Activated CD4-positive, alpha-beta T cell treated with anti-CD3 and anti-CD28 coated beads, Interleukin-2, amount 50 U/mL, for 16 hours (primary cell): ENCODE data around the gene ZNF497.
"Not testable (repeated sequence)": the region's sequence is repeated elsewhere in the genome, so short reads cannot be mapped to it uniquely, and the experiment has no call there.

ENCODE experiments used
- DNase-seq: peaks from one replicate; pipeline ENCODE4 v3.0.0-alpha.2; 2020

ZNF497 gene

GRCh38 chr19:58366585-58367430 lies 4.3 kb upstream of the ZNF497 start:
- DNase-seq = no peak

- no peak for DNase-seq
Observed at GRCh38 chr19:58364146-58364545, 1.6 kb upstream of the ZNF497 start.

DNA sequence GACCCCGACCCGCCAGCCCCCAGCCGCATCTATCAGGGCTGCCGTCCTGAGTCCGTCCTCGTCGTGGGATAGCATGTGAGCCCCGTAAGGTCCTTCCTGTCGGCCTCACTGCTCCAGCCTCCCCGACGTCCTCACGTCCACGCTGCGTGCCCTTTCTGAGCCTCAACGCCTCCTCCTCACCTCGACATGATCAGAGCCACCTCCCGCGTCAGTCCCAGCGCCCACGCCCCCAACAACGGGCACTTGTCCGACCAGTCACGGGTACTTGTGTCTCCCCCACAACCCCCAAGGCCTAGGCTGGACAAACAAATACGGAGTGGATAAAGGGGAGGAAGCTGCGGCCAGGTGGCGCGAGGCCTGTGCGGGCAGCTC lies 665 bp downstream of the ZNF497 start:
- peak; percentile 54 for DNase-seq

DNA sequence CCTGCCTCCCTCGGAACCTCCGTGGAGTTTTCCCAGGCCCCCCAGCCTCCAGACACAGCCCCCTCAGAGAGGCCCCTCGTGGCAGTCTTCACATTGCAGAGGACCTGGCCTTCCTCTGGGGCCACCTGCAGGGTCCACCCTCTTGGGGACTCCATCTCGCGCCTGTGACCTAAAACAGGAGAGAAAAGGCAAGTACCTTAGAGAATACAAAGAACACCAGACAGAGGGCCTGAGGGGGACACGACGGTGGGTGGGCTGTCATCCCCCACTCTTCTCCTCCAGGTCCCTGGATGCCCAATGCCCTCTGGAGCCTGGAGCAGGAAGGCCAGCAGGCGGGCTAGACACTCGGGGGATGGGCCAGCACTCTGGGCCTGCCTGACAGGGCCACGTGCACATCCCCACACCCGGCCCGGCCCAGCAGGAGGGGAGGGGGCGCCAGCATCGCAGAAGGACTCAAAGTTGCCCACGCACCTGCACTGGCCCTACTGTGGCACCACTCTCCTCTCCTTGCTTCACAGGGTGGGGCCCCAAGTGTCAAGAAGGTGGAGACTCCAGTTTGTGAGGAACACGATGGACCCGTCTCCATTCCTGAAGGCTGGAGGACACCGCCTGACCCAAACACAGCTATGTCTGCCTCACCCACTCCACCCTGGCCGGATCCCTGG lies 4.9 kb downstream of the ZNF497 start:
- no peak for DNase-seq

DNA sequence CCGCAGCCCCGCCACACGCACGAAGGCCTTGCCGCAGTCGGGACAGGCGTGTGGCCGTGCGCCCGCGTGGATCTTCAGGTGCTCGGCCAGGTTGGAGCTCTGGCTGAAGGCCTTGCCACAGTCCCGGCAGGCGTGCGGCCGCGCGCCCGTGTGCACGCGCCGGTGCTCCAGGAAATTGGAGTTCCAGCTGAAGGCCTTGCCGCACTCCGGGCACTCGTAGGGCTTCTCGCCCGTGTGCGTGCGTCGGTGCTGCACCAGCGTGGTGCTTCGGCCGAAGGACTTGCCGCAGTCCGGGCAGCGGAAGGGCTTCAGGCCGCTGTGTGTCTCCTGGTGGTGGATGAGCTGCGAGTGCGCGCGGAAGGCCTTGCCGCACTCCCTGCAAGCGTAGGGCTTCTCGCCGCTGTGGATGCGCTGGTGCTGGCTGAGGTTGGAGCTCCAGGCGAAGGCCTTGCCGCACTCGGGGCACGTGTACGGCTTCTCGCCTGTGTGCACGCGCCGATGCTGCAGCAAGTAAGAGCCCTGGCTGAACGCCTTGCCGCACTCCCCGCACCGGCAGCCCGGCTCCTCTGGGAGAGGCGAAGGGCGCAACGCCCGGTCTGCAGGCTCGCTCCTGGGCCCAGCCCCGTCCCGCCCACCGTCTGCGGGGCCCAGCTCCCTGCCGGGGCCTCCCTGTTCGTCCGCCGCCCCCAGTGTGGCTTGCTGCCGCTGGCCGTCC lies 5.6 kb downstream of the ZNF497 start:
- DNase-seq = no peak

DNA sequence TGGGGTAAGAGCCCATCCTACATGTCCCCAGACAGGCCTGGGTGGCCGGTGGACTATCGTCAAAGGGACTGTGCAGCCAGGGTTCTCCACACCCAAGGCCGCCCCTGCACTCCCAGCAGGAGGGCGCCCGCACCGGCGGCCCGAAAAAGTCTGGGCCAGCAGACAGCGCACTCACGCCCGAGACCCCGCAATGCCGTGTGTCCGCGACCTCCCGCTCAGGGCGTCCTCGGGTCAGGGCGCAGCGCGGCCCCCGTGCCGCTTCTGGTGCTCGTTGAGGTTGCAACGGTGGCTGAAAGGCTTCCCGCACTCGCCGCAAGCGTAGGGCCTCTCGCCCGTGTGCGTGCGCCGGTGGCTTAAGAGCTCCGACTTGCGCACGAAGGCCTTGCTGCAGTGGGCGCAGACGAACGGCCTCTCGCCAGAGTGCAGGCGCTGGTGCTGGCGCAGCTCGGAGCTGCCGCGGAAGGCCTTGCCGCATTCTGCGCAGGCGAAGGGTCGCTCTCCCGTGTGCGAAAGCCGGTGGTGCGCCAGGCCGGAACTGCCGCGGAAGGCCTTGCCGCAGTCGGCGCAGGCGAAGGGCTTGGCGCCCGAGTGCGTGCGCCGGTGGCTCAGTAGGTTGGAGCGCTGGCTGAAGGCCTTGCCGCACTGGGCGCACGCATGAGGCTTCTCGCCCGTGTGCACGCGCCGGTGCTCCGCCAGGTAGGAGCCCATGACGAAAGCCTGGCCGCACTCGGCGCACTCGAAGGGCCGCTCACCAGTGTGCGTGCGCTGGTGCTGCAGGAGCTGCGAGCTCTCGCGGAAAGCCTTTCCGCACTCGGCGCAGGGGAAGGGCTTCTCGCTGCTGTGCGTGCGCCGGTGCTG lies 6.4 kb downstream of the ZNF497 start:
- DNase-seq = peak; percentile 41

GRCh38 chr19:58355215-58355796 lies 7.2 kb downstream of the ZNF497 start:
- DNase-seq = no peak

GRCh38 chr19:58354478-58355030 lies 8.0 kb downstream of the ZNF497 start:
- DNase-seq = no peak

DNA sequence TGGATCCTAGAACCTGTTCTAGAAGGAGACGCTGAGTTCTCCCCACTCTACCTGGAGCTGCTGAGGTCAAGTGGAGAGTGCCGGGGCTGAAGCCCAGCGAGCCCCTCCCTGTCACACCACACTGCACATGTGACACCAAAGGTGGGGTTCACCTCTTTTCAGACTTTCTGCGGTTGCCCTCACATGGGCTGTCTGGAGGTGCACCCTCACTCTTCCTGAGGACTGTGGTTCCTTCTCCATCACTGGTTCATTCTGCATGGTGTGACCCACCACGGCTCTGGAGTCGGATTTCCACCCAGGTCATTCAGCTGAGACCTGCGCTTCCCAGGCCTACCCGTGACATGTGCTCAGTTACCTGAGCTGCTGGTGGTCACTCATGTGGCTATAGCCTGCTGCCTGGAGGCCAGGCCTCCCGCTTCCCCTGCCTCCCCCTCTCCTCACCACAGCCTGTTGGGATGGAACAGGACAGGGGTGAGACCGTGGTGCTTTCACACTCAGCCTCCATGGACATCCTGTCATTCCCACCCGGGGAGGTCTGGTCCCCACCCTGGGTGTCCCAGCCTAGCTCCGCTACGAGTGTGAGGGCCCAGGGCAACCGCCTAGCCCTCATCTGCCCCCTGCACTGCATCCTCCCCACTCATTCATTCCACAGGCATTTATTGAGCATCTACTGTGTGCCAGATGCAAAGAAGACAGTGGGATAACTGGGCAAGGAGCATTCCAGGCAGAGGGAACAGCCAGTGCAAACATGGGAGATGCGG lies 8.7 kb downstream of the ZNF497 start:
- DNase-seq = no peak

GRCh38 chr19:58352760-58353671 lies 9.5 kb downstream of the ZNF497 start, which contains the start of gene A1BG:
TSS of gene A1BG (minus strand) at chr19:58353492. CDS start at chr19:58353437, 55 bp downstream.
- DNase-seq = no peak

DNA sequence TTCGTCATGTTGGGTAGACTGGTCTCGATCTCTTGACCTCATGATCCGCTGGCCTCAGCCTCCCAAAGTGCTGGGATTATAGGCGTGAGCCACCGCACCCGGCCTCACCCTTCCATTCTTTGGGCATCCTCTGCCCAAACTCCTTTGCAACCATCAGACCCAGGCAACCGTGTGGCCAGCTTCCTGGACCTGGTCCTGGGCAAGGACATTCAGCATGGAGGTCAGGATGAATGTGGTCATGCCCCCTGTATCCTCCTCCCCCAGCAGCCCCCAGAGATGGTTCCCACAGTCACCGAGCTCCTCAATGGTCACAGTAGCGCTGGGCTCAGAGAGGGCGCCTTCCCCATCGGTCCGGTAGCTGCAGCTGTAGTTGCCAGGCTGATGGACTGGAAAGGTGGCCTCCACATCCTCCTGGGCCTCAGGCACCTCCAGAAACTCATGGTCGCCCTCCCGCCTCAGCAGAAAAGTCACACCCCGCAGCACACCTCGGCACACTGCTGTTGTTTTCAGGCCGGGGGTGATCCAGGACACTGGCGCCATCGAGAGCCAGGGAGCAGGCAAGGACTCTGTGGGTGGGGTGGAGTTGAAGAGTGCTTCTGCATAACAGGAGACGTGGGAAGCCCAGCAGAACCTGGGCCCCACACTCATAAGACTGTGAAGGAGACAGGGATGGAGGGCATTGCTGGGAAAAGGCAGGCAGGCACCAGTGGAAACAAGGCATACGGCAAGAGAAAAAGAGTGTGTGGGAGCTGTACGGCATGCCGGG lies 10.4 kb downstream of the ZNF497 start:
- DNase-seq = no peak

GRCh38 chr19:58351558-58351878 lies 11.0 kb downstream of the ZNF497 start:
- DNase-seq = no peak

- no peak for DNase-seq
Observed at GRCh38 chr19:58350871-58351557, 11.5 kb downstream of the ZNF497 start.

DNA sequence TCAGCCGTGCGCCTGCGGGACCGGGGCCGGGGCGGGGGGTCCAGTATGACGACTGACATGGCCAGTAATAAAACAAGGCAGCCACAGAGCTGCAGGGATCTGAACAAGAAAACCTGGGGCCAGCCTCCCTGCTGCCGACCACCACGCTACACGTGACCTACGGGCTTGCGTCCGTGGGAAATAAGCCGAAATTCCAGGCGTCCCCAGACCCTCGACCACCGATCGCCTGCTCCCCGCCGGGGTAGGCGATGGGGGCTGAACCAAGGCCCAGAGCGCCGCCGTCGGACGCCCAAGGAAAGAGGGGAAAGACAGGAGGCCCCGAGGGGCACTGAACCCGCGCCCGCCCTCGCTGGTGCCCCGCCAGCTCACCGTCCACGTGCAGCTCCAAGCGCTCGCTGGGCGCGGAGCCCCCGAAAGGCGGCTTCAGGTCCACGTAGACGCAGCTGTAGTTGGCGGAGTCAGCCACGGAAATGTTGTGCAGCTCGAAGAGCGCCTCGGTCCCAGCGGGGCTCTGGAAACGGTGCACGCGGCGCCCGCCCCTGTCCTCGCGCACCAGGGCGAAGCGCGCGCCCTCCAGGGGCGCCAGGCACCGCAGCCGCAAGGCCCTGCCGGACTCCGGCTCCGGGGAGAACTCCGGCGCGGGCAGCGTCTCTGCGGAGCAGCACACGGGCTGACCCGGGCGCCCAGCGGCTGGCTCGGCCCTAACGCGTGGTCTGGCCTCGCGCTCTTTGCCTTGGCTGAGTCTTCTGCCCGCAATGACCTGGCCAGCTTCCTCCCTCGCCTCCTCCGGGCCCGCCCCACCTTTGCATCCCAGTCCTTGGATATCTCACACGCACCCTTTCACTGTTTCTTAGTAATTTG lies 12.3 kb downstream of the ZNF497 start:
- no peak for DNase-seq

- no peak for DNase-seq
Observed at GRCh38 chr19:58349590-58349989, 13.0 kb downstream of the ZNF497 start.

- DNase-seq = not testable (repeated sequence)
Observed at GRCh38 chr19:58348080-58348479, 14.5 kb downstream of the ZNF497 start.
